Transverse colon (tissue), 4 donors: ENCODE results near the gene SLC16A3.

Source experiments
- EP300 ChIP-seq: sonication (generic); formaldehyde crosslinking; IDR thresholded peaks from one replicate; pipeline ENCODE4 v1.6.1; 2017; ENCODE audit warnings: antibody characterized with exemption, low read depth
- POLR2A ChIP-seq: fragments of 450-650 bp; IDR thresholded peaks from one replicate; pipeline ENCODE4 v1.6.1; 2016; ENCODE audit warnings: antibody characterized with exemption, mild to moderate bottlenecking, moderate library complexity
- POLR2AphosphoS5 ChIP-seq, 3 donors: sonication (generic); formaldehyde crosslinking; IDR thresholded peaks; one replicate each; pipeline ENCODE4 v1.6.1; 2016; ENCODE audit warnings: antibody characterized with exemption in 3 of 3
- TF ChIP-seq, protein P1 (sequence below), 5 experiments: fragments of 200-600 bp in 3 of 5; fragments of 450-650 bp in 2 of 5; sonication (generic) in 3 of 5; IDR thresholded peaks; 1 replicate in 2 of 5; 2 replicates in 3 of 5; pipeline ENCODE4 v1.5.1; 2016 to 2017; ENCODE audit warnings: antibody characterized with exemption in 5 of 5, inconsistent platforms in 3 of 5, mild to moderate bottlenecking in 2 of 5, moderate library complexity in 1 of 5

DNA sequence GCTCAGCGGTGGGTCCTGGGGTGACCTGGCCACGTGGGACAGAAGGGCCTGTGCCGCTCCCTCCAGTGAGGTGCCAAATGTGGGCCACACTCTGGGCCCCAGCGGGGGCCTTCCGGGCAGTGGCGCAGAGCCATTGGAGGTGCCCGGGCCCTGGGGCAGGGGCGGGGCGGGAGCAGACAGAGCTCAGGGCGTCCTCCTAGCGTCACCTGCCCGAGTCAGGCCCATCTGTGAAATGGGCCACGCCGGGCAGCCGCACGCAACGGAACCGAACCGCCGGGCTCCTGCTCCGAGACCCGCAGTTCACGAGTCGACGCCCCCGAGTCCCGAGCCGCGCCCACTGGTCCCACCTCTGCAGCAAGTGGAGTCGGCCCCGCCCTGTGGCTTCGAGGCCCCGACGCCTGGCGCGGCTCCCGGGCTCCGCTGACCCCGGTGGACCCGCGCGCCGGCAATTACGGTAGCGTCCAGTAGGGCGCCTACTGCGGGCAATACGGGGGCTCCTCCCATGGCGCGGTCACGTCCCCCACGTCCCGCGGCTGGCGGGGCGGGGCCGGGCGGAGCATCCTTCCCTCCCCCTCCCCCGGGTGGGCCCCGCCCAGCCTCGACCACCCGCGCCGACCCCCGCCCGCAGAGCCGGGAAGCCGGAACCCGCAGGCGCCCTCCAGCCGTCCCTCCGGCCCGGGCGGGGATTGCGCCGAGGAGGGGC lies 1.9 kb downstream of the SLC16A3 start:
- TF ChIP-seq, protein P1, sequence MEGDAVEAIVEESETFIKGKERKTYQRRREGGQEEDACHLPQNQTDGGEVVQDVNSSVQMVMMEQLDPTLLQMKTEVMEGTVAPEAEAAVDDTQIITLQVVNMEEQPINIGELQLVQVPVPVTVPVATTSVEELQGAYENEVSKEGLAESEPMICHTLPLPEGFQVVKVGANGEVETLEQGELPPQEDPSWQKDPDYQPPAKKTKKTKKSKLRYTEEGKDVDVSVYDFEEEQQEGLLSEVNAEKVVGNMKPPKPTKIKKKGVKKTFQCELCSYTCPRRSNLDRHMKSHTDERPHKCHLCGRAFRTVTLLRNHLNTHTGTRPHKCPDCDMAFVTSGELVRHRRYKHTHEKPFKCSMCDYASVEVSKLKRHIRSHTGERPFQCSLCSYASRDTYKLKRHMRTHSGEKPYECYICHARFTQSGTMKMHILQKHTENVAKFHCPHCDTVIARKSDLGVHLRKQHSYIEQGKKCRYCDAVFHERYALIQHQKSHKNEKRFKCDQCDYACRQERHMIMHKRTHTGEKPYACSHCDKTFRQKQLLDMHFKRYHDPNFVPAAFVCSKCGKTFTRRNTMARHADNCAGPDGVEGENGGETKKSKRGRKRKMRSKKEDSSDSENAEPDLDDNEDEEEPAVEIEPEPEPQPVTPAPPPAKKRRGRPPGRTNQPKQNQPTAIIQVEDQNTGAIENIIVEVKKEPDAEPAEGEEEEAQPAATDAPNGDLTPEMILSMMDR (IDR thresholded peaks at IDR 0.05) = peak; percentile 64 to 90 (median 66)
- TF ChIP-seq POLR2A (peak; percentile 26), POLR2AphosphoS5 (IDR thresholded peaks at IDR 0.05) (peak; percentile 9 to 60 (median 51)), EP300 (no peak)
